Trophoblast cell (in vitro differentiated cells and primary cell): ENCODE results near the gene RASSF1.
"Not testable (repeated sequence)": the region's sequence is repeated elsewhere in the genome, so short reads cannot be mapped to it uniquely, and the experiment has no call there.

Source experiments
- DNase-seq, 2 donors: peaks; one replicate each; pipeline ENCODE4 v3.0.0-alpha.2; 2016
- H2AFZ ChIP-seq: 2 replicates; pipeline ENCODE4 v1.6.1; 2013; ENCODE audit warnings: low read length, moderate library complexity, mild to moderate bottlenecking; ENCODE audit not compliant: insufficient read depth, poor library complexity
- H2AK5ac ChIP-seq: 2 replicates; pipeline ENCODE4 v1.6.1; 2013; ENCODE audit warnings: mild to moderate bottlenecking, low read length
- H2BK120ac ChIP-seq: 2 replicates; pipeline ENCODE4 v1.6.1; 2013; ENCODE audit warnings: low read length, mild to moderate bottlenecking, moderate library complexity; ENCODE audit not compliant: insufficient read depth, poor library complexity
- H2BK12ac ChIP-seq: 2 replicates; pipeline ENCODE4 v1.6.1; 2013; ENCODE audit warnings: mild to moderate bottlenecking, low read length, moderate library complexity
- H2BK5ac ChIP-seq: 2 replicates; pipeline ENCODE4 v1.6.1; 2013; ENCODE audit warnings: low read length, low read depth, moderate library complexity, mild to moderate bottlenecking; ENCODE audit not compliant: poor library complexity
- H3K14ac ChIP-seq: 2 replicates; pipeline ENCODE4 v1.6.1; 2013; ENCODE audit warnings: mild to moderate bottlenecking, low read length
- H3K18ac ChIP-seq: 2 replicates; pipeline ENCODE4 v1.6.1; 2013; ENCODE audit warnings: mild to moderate bottlenecking, low read length
- H3K23ac ChIP-seq: 2 replicates; pipeline ENCODE4 v1.6.1; 2013; ENCODE audit warnings: low read length
- H3K27ac ChIP-seq: 2 replicates; pipeline ENCODE4 v1.5.1; 2013; ENCODE audit warnings: low read depth, mild to moderate bottlenecking, inconsistent platforms, low read length, moderate library complexity
- H3K27me3 ChIP-seq: 2 replicates; pipeline ENCODE4 v1.6.1; 2013; ENCODE audit warnings: inconsistent platforms, mild to moderate bottlenecking, low read length, moderate library complexity; ENCODE audit not compliant: insufficient read depth
- H3K36me3 ChIP-seq, 2 experiments: 1 replicate in 1 of 2; 2 replicates in 1 of 2; pipeline ENCODE4 v1.6.1; 2013; ENCODE audit warnings: low read length in 2 of 2, mild to moderate bottlenecking in 2 of 2, moderate library complexity in 1 of 2; ENCODE audit not compliant: insufficient read depth in 2 of 2, control insufficient read depth in 1 of 2
- H3K4ac ChIP-seq: 2 replicates; pipeline ENCODE4 v1.6.1; 2013; ENCODE audit warnings: low read depth, mild to moderate bottlenecking, low read length, moderate library complexity
- H3K4me1 ChIP-seq, 2 experiments: 1 replicate in 1 of 2; 2 replicates in 1 of 2; pipeline ENCODE4 v1.6.1; 2013; ENCODE audit warnings: low read length in 2 of 2, mild to moderate bottlenecking in 2 of 2, moderate library complexity in 1 of 2; ENCODE audit not compliant: insufficient read depth in 2 of 2, control insufficient read depth in 1 of 2
- H3K4me2 ChIP-seq: 2 replicates; pipeline ENCODE4 v1.6.1; 2013; ENCODE audit warnings: inconsistent platforms, mild to moderate bottlenecking, low read length, moderate library complexity
- H3K4me3 ChIP-seq: 2 replicates; pipeline ENCODE4 v1.5.1; 2013; ENCODE audit warnings: mild to moderate bottlenecking, low read depth, low read length, inconsistent platforms
- H3K79me1 ChIP-seq: one replicate; pipeline ENCODE4 v1.6.1; 2013; ENCODE audit warnings: low read length
- H3K79me2 ChIP-seq: 2 replicates; pipeline ENCODE4 v1.6.1; 2013; ENCODE audit warnings: low read length, mild to moderate bottlenecking; ENCODE audit not compliant: control insufficient read depth, insufficient read depth, poor library complexity
- H3K9ac ChIP-seq: 2 replicates; pipeline ENCODE4 v1.6.1; 2013; ENCODE audit warnings: mild to moderate bottlenecking, low read length
- H3K9me3 ChIP-seq: 2 replicates; pipeline ENCODE4 v1.6.1; 2013; ENCODE audit warnings: low read depth, mild to moderate bottlenecking, control low read depth, inconsistent platforms, low read length; ENCODE audit not compliant: insufficient read depth
- H4K12ac ChIP-seq: 2 replicates; pipeline ENCODE4 v1.6.1; 2013; ENCODE audit warnings: low read depth, mild to moderate bottlenecking, low read length, moderate library complexity
- H4K8ac ChIP-seq: 2 replicates; pipeline ENCODE4 v1.6.1; 2013; ENCODE audit warnings: low read depth, mild to moderate bottlenecking, low read length, moderate library complexity
- H4K91ac ChIP-seq: one replicate; pipeline ENCODE4 v1.6.1; 2013; ENCODE audit warnings: low read depth, mild to moderate bottlenecking, low read length, moderate library complexity
- WGBS: extraction: QIAGEN DNeasy Blood & Tissue Kit; methylation state at CpG from one replicate; pipeline ENCODE4 v1.1.7; 2013; ENCODE audit warnings: missing lambda C conversion rate; ENCODE audit not compliant: insufficient read length, insufficient coverage; ENCODE audit errors: extremely low coverage; 5-methylcytosine and 5-hydroxymethylcytosine counted together

Gene RASSF1

DNA sequence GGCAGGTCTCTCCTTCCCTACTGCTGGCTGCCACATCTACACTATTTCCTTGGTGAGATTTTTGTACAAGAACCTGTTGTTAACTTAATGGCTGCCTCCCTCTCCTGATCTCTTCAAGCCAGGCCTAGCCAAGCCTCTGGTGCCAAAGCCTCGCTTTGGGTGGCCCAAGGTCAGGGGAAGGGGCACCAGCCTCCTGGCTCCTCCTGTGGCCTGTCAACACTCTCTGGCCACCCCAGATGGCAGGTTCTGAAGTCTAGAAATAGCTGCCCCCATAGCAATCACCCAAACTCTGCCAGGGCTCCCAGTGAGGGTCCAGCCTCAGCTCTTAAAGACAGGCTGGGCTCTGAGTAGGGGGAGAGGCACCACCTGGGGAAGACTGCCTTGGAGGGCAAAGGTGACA, 53.4 kb downstream of the RASSF1 start:
- no peak overlapping the region for H3K4ac ChIP-seq
- no peak overlapping the region for H3K27ac ChIP-seq
- H3K4me3 ChIP-seq = no peak overlapping the region
- no peak overlapping the region for H3K18ac ChIP-seq
- H2AK5ac ChIP-seq = no peak overlapping the region
- no peak overlapping the region for H4K91ac ChIP-seq
- no peak overlapping the region for H2AFZ ChIP-seq
- no peak overlapping the region for H3K23ac ChIP-seq
- H3K9me3 ChIP-seq = peaks cover 7% of the 10 kb centered on the region
- no peak overlapping the region for H4K12ac ChIP-seq
- DNase-seq = no peak
- no peak overlapping the region for H4K8ac ChIP-seq
- H2BK120ac ChIP-seq = no peak overlapping the region
- H2BK12ac ChIP-seq = no peak overlapping the region
- H3K4me2 ChIP-seq = no peak overlapping the region
- peaks cover 42 to 43% of the 10 kb centered on the region in 2 experiments for H3K36me3 ChIP-seq
- H3K4me1 ChIP-seq = peaks cover 3 to 7% of the 10 kb centered on the region in 2 experiments
- no CpG with 5 or more reads among the region's 1 CpG for WGBS
- peaks cover 4% of the 10 kb centered on the region for H3K79me2 ChIP-seq
- H3K9ac ChIP-seq = no peak overlapping the region
- peaks cover 6% of the 10 kb centered on the region for H3K79me1 ChIP-seq
- no peaks in the 10 kb centered on the region for H3K27me3 ChIP-seq
- H2BK5ac ChIP-seq = no peak overlapping the region
- H3K14ac ChIP-seq = no peak overlapping the region

GRCh38 chr3:50286322-50287227, 54.1 kb downstream of the RASSF1 start:
- Histone ChIP-seq H3K9ac (no peak overlapping the region), H4K91ac (no peak overlapping the region), H3K36me3 (peaks cover 42 to 43% of the 10 kb centered on the region in 2 experiments)

GRCh38 chr3:50284121-50284520, 56.5 kb downstream of the RASSF1 start:
- H3K14ac ChIP-seq, H3K4me3 ChIP-seq, H3K4ac ChIP-seq, H3K79me2 ChIP-seq, H3K4me2 ChIP-seq, H3K23ac ChIP-seq, H3K27ac ChIP-seq, H4K8ac ChIP-seq, H3K4me1 ChIP-seq, H2BK120ac ChIP-seq, H3K79me1 ChIP-seq, H2AK5ac ChIP-seq, H3K9me3 ChIP-seq, H3K9ac ChIP-seq, H3K27me3 ChIP-seq, DNase-seq, H2BK12ac ChIP-seq, H2AFZ ChIP-seq, H2BK5ac ChIP-seq, H3K18ac ChIP-seq, H4K91ac ChIP-seq, H4K12ac ChIP-seq: not testable (repeated sequence)
- WGBS = no CpG with 5 or more reads among the region's 6 CpGs
- peaks cover 27 to 29% of the 10 kb centered on the region in 2 experiments for H3K36me3 ChIP-seq

More at GRCh38 chr3:50286322-50287227, 54.1 kb downstream of the RASSF1 start:
- Histone ChIP-seq H3K27me3 (no peaks in the 10 kb centered on the region), H3K27ac (no peak overlapping the region), H3K14ac (no peak overlapping the region), H3K9me3 (peaks cover 7% of the 10 kb centered on the region), H3K4me3 (no peak overlapping the region), H4K8ac (no peak overlapping the region), H3K18ac (no peak overlapping the region), H2AK5ac (no peak overlapping the region), H3K23ac (no peak overlapping the region), H3K4ac (no peak overlapping the region), H2AFZ (no peak overlapping the region), H3K79me1 (peaks cover under 1% of the 10 kb centered on the region), H2BK12ac (no peak overlapping the region), H3K79me2 (peaks cover under 1% of the 10 kb centered on the region), H4K12ac (no peak overlapping the region), H3K4me2 (no peak overlapping the region), H2BK5ac (no peak overlapping the region), H3K4me1 (peaks cover 3 to 5% of the 10 kb centered on the region in 2 experiments), H2BK120ac (no peak overlapping the region)
- no peak for DNase-seq
- WGBS = no CpG with 5 or more reads among the region's 28 CpGs
